Kidney (tissue), 14 donors: ENCODE results near the gene OR2T11. TPM values are rescaled to one million over a fixed set of nuclear protein-coding genes. Genes with fewer than 3 reads are reported as not detected.

Experiments
- DNase-seq, 5 donors: peaks; one replicate each; pipeline ENCODE4 v3.0.0-alpha.2; 2013 to 2020
- FAIRE-seq: peaks from 2 replicates; lab custom pipeline; 2012; peaks lifted over from hg19 to GRCh38; lab: Jason Lieb, UNC
- H3K27ac ChIP-seq, 2 donors: one replicate each; pipeline ENCODE4 v1.7.0; 2013; ENCODE audit warnings: low read depth in 2 of 2, low read length in 2 of 2, inconsistent platforms in 1 of 2
- H3K27me3 ChIP-seq: one replicate; pipeline ENCODE4 v1.7.1; 2013; ENCODE audit warnings: low read length, inconsistent platforms; ENCODE audit not compliant: control insufficient read depth, insufficient read depth
- H3K36me3 ChIP-seq, 3 donors: one replicate each; pipeline versions ENCODE4 v1.7.0 to v1.7.1; 2013; ENCODE audit warnings: low read length in 3 of 3, control low read depth in 1 of 3, inconsistent platforms in 1 of 3; ENCODE audit not compliant: insufficient read depth in 3 of 3, control insufficient read depth in 2 of 3
- H3K4me1 ChIP-seq, 3 donors: one replicate each; pipeline versions ENCODE4 v1.7.0 to v1.7.1; 2013; ENCODE audit warnings: low read length in 3 of 3, inconsistent platforms in 1 of 3, low read depth in 1 of 3; ENCODE audit not compliant: control insufficient read depth in 2 of 3, insufficient read depth in 2 of 3
- H3K4me3 ChIP-seq, 3 donors: one replicate each; pipeline versions ENCODE4 v1.7.0 to v1.8.1; 2013; ENCODE audit warnings: low read length in 3 of 3, control low read depth in 1 of 3, inconsistent platforms in 1 of 3
- H3K9ac ChIP-seq, 3 donors: one replicate each; pipeline versions ENCODE4 v1.7.0 to v1.7.1; 2013; ENCODE audit warnings: low read length in 3 of 3, control low read depth in 1 of 3, inconsistent platforms in 1 of 3
- H3K9me3 ChIP-seq, 3 donors: one replicate each; pipeline versions ENCODE4 v1.7.0 to v1.7.1; 2013; ENCODE audit warnings: low read length in 3 of 3, control low read depth in 1 of 3, inconsistent platforms in 1 of 3; ENCODE audit not compliant: control insufficient read depth in 2 of 3, insufficient read depth in 1 of 3
- CTCF ChIP-seq: IDR thresholded peaks from 3 replicates; pipeline ENCODE4 v1.5.1; 2012; ENCODE audit warnings: mild to moderate bottlenecking, moderate library complexity, borderline replicate concordance; ENCODE audit not compliant: insufficient read depth; ENCODE audit errors: extremely low read depth
- intact Hi-C: fragments of 100-400 bp; cut with DNase I; formaldehyde crosslinking; loops from one replicate; pipeline ENCODE4 v1.11.1; 2022
- polyA plus RNA-seq: library from polyadenylated mRNA; stranded (reverse); fragments of 350-450 nt; fragmentation: Illumina TruSeq; extraction: RNeasy Lipid Tissue Mini Kit (QIAGEN cat#74804); gene quantifications from one replicate; pipeline ENCODE4 v1.2.3, GENCODE V29; 2014; ENCODE audit warnings: low read depth, low replicate concordance; ENCODE audit not compliant: insufficient read depth
- total RNA-seq: library from RNA; stranded (reverse); fragmentation: NEBNext Ultra II Directional; extraction: Animal tissue kit (Norgen Biotek cat#: 25700); gene quantifications from one replicate; pipeline ENCODE4 v1.2.1, GENCODE V29; 2021
- donor health status: control.
- donor health status: control.
- donor health status: control.
- donor health status: control.
- donor health status: control.
- donor health status: DM: yes; HTN: yes; CAD: no.
- donor health status: Normal renal cell carcinoma (clear cell type).

OR2T11 gene
- total and polyA plus RNA-seq, 2 donors from 2014 or later, result 0.57 TPM; not detected in 1

- H3K4me1 ChIP-seq, result peaks cover 0 to 5% (median 0%) of the 10 kb centered on the region in 3 donors
- no peak overlapping the region for H3K9ac ChIP-seq
- intact Hi-C loops, result no loop called here
- TF ChIP-seq CTCF, result no peak
- no peak overlapping the region for H3K27ac ChIP-seq
- no peak overlapping the region for H3K4me3 ChIP-seq
- H3K9me3 ChIP-seq, result no peaks in the 10 kb centered on the region
- FAIRE-seq (no peak), DNase-seq (no peak)
- no peaks in the 10 kb centered on the region for H3K36me3 ChIP-seq
- H3K27me3 ChIP-seq, result no peaks in the 10 kb centered on the region
These were observed 24.6 kb downstream of the OR2T11 start for GRCh38 chr1:248610301-248610700.

GRCh38 chr1:248599396-248599795, 35.5 kb downstream of the OR2T11 start:
- DNase-seq (no peak), FAIRE-seq (no peak)
- no peak for TF ChIP-seq CTCF
- Histone ChIP-seq H3K9me3 (no peaks in the 10 kb centered on the region), H3K4me3 (no peak overlapping the region), H3K9ac (no peak overlapping the region), H3K4me1 (no peaks in the 10 kb centered on the region), H3K27me3 (no peaks in the 10 kb centered on the region), H3K36me3 (no peaks in the 10 kb centered on the region), H3K27ac (no peak overlapping the region)
- intact Hi-C loops, result no loop called here

- H3K4me1 ChIP-seq, result no peaks in the 10 kb centered on the region
- H3K4me3 ChIP-seq, result no peak within 1 kb of the TSS
- intact Hi-C loops, result no loop called here
These were observed 37.3 kb downstream of the OR2T11 start, which contains the start of gene OR2T10 for GRCh38 chr1:248597589-248597988. Gene OR2T10 (minus strand): TSS chr1:248597700. CDS start chr1:248593768, 3,932 bp downstream.

More at GRCh38 chr1:248597589-248597988, 37.3 kb downstream of the OR2T11 start, which contains the start of gene OR2T10:
- no peaks in the 10 kb centered on the region for H3K9me3 ChIP-seq
- DNase-seq, result no peak
- TF ChIP-seq CTCF, result no peak
- H3K27me3 ChIP-seq, result no peaks in the 10 kb centered on the region
- no peak within 1 kb of the TSS for H3K9ac ChIP-seq
- H3K27ac ChIP-seq, result no peak within 1 kb of the TSS
- H3K36me3 ChIP-seq, result no peaks in the 10 kb centered on the region
- FAIRE-seq, result no peak
